Right lobe of liver (tissue), 4 donors: Measurements from ENCODE around the gene BTBD6.

Experiments
- POLR2A ChIP-seq: fragments of 450-650 bp; IDR thresholded peaks from one replicate; pipeline ENCODE4 v1.6.1; 2017; ENCODE audit warnings: antibody characterized with exemption, mild to moderate bottlenecking
- TF ChIP-seq, protein P1 (sequence below), 4 donors: fragments of 200-600 bp in 3 of 4; fragments of 450-650 bp in 1 of 4; IDR thresholded peaks; one replicate each; pipeline versions ENCODE4 v1.5.1 to v1.8.0; 2016 to 2022; ENCODE audit warnings: antibody characterized with exemption in 4 of 4, mild to moderate bottlenecking in 2 of 4
- donor health status: DM: no; HTN: no; CAD: no.
- donor health status: DM: no; HTN: no; CAD: no.
- donor health status: DM: no; HTN: yes; CAD: no.

DNA sequence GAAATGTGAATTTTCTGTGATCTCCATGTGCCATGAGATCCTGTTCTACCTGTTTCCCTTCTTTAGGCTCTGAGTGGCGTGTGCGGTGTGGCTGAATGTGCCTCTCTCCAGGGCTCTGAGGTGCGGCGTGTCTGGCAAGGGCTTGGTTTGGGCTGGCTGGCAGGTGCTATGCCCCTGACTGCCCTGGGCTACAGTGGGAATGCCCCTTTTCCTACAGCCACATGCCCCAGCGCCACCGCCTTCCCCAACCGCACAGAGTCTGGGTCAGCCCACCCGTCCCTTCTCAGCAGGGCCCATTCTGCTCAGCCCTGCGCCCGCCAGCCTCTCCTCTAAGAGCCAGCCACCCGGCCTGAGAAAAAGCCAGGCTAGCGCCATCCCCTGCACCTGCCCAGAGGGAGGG is 24.7 kb downstream of the BTBD6 start:
- TF ChIP-seq, protein P1, sequence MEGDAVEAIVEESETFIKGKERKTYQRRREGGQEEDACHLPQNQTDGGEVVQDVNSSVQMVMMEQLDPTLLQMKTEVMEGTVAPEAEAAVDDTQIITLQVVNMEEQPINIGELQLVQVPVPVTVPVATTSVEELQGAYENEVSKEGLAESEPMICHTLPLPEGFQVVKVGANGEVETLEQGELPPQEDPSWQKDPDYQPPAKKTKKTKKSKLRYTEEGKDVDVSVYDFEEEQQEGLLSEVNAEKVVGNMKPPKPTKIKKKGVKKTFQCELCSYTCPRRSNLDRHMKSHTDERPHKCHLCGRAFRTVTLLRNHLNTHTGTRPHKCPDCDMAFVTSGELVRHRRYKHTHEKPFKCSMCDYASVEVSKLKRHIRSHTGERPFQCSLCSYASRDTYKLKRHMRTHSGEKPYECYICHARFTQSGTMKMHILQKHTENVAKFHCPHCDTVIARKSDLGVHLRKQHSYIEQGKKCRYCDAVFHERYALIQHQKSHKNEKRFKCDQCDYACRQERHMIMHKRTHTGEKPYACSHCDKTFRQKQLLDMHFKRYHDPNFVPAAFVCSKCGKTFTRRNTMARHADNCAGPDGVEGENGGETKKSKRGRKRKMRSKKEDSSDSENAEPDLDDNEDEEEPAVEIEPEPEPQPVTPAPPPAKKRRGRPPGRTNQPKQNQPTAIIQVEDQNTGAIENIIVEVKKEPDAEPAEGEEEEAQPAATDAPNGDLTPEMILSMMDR (IDR thresholded peaks at IDR 0.05) = no peak
- no peak for TF ChIP-seq POLR2A
